Panc1 (cell line): Measurements from ENCODE around the gene TFF3. TPM values are rescaled to one million over a fixed set of nuclear protein-coding genes. Genes with fewer than 3 reads are reported as not detected.

Source experiments
- ATAC-seq: fragments of 200-7000 bp; cut with Tn5 transposase; 2 replicates; pipeline ENCODE4 v1.9.1; 2020; ENCODE audit warnings: mild to moderate bottlenecking, moderate library complexity
- BruUV-seq: library from RNA; stranded (reverse); fragments of 400-500 nt; replicated peaks from 2 replicates; lab custom pipeline; 2021; lab: Mats Ljungman, UMichigan
- CTCF ChIA-PET: fragments of 300-600 bp; sonication (Branson Sonifier 250); formaldehyde crosslinking; loops from one replicate; lab custom pipeline; 2022; ENCODE audit warnings: antibody characterized with exemption; lab: Charles Lee
- POLR2A ChIA-PET: fragments of 300-600 bp; sonication (Branson Sonifier 250); formaldehyde crosslinking; loops from one replicate; lab custom pipeline; 2022; ENCODE audit warnings: antibody characterized with exemption; lab: Charles Lee
- DNase-seq: peaks from one replicate; pipeline ENCODE4 v3.0.0-alpha.2; 2010; ENCODE audit warnings: low read depth, low spot score
- H3K27ac ChIP-seq: 2 replicates; pipeline ENCODE4 v1.5.1; 2011; ENCODE audit warnings: mild to moderate bottlenecking, low read length, inconsistent platforms
- H3K27me3 ChIP-seq: fragments of 200-500 bp; sonication (Bioruptor generic); 2 replicates; pipeline ENCODE4 v1.6.0; 2014; ENCODE audit warnings: low read length, inconsistent platforms; ENCODE audit not compliant: control insufficient read depth, insufficient read depth
- H3K36me3 ChIP-seq: fragments of 200-500 bp; sonication (Bioruptor generic); 2 replicates; pipeline ENCODE4 v1.5.1; 2014; ENCODE audit warnings: inconsistent platforms, mild to moderate bottlenecking, low read length, moderate library complexity; ENCODE audit not compliant: control insufficient read depth, insufficient read depth
- H3K4me1 ChIP-seq: 2 replicates; pipeline ENCODE4 v1.5.1; 2011; ENCODE audit warnings: inconsistent platforms, mild to moderate bottlenecking, low read length, moderate library complexity; ENCODE audit not compliant: control insufficient read depth, insufficient read depth
- H3K4me3 ChIP-seq, 2 experiments: 2 replicates each; pipeline ENCODE4 v1.5.1; 2011 to 2012; ENCODE audit warnings: low read depth in 2 of 2, low read length in 2 of 2, mild to moderate bottlenecking in 2 of 2, inconsistent platforms in 1 of 2, moderate library complexity in 1 of 2
- H3K9me3 ChIP-seq: fragments of 200-500 bp; sonication (Bioruptor generic); 2 replicates; pipeline ENCODE4 v1.5.1; 2014; ENCODE audit warnings: low read depth, mild to moderate bottlenecking, inconsistent platforms, low read length, moderate library complexity; ENCODE audit not compliant: control insufficient read depth, insufficient read depth
- POLR2AphosphoS5 ChIP-seq: IDR thresholded peaks from 2 replicates; pipeline ENCODE4 v1.6.1; 2012; ENCODE audit warnings: mild to moderate bottlenecking, low read depth, low read length, moderate library complexity
- SIN3A ChIP-seq: IDR thresholded peaks from 2 replicates; pipeline ENCODE4 v1.6.1; 2012; ENCODE audit warnings: low read depth, mild to moderate bottlenecking, low read length, moderate library complexity, borderline replicate concordance; ENCODE audit not compliant: insufficient read depth
- TCF7L2 ChIP-seq: IDR thresholded peaks from 2 replicates; pipeline ENCODE4 v1.6.1; 2011; ENCODE audit warnings: mild to moderate bottlenecking, low read depth, low read length, inconsistent platforms
- in situ Hi-C: cut with HindIII; loops from 2 replicates; pipeline ENCODE4 v1.10.0; 2016; ENCODE audit warnings: low sequenced_read_pairs, low pct_unique_long_range_greater_than_20kb
- intact Hi-C: fragments of 100-400 bp; cut with micrococcal nuclease; formaldehyde crosslinking; loops from one replicate; pipeline ENCODE4 v1.10.0; 2022; ENCODE audit not compliant: unreplicated experiment
- total RNA-seq: library from RNA; stranded (reverse); gene quantifications from one replicate; pipeline ENCODE4 v1.2.1, GENCODE V29; 2021; ENCODE audit not compliant: unreplicated experiment
- TF ChIP-seq, protein P1 (sequence below): fragments of 450-650 bp; IDR thresholded peaks from 2 replicates; pipeline ENCODE4 v1.5.1; 2017; ENCODE audit warnings: mild to moderate bottlenecking
- TF ChIP-seq, protein P2 (sequence below), 2 experiments: IDR thresholded peaks; 2 replicates each; pipeline ENCODE4 v1.6.1; 2011 to 2012; ENCODE audit warnings: low read depth in 2 of 2, control low read depth in 1 of 2, low read length in 1 of 2, mild to moderate bottlenecking in 1 of 2, moderate library complexity in 1 of 2; ENCODE audit not compliant: insufficient read depth in 1 of 2

TFF3 gene
- total RNA-seq, 1 experiment from 2014 or later, result 8.9 TPM

GRCh38 chr21:42343963-42344510, 28.8 kb upstream of the TFF3 start:
- no peaks in the 10 kb centered on the region for H3K36me3 ChIP-seq
- intact Hi-C loops, result no loop called here
- DNase-seq (no peak), ATAC-seq (no peak)
- POLR2A ChIA-PET, result no interaction called here
- H3K4me3 ChIP-seq, result no peak overlapping the region
- H3K4me1 ChIP-seq, result no peaks in the 10 kb centered on the region
- CTCF ChIA-PET, result no interaction called here
- H3K27ac ChIP-seq, result no peak overlapping the region
- in situ Hi-C loops, result no loop called here
- no peak for TF ChIP-seq POLR2AphosphoS5
- no peak for TF ChIP-seq SIN3A
- no peak for TF ChIP-seq TCF7L2
- TF ChIP-seq, protein P1, sequence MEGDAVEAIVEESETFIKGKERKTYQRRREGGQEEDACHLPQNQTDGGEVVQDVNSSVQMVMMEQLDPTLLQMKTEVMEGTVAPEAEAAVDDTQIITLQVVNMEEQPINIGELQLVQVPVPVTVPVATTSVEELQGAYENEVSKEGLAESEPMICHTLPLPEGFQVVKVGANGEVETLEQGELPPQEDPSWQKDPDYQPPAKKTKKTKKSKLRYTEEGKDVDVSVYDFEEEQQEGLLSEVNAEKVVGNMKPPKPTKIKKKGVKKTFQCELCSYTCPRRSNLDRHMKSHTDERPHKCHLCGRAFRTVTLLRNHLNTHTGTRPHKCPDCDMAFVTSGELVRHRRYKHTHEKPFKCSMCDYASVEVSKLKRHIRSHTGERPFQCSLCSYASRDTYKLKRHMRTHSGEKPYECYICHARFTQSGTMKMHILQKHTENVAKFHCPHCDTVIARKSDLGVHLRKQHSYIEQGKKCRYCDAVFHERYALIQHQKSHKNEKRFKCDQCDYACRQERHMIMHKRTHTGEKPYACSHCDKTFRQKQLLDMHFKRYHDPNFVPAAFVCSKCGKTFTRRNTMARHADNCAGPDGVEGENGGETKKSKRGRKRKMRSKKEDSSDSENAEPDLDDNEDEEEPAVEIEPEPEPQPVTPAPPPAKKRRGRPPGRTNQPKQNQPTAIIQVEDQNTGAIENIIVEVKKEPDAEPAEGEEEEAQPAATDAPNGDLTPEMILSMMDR, result no peak
- TF ChIP-seq, protein P2, sequence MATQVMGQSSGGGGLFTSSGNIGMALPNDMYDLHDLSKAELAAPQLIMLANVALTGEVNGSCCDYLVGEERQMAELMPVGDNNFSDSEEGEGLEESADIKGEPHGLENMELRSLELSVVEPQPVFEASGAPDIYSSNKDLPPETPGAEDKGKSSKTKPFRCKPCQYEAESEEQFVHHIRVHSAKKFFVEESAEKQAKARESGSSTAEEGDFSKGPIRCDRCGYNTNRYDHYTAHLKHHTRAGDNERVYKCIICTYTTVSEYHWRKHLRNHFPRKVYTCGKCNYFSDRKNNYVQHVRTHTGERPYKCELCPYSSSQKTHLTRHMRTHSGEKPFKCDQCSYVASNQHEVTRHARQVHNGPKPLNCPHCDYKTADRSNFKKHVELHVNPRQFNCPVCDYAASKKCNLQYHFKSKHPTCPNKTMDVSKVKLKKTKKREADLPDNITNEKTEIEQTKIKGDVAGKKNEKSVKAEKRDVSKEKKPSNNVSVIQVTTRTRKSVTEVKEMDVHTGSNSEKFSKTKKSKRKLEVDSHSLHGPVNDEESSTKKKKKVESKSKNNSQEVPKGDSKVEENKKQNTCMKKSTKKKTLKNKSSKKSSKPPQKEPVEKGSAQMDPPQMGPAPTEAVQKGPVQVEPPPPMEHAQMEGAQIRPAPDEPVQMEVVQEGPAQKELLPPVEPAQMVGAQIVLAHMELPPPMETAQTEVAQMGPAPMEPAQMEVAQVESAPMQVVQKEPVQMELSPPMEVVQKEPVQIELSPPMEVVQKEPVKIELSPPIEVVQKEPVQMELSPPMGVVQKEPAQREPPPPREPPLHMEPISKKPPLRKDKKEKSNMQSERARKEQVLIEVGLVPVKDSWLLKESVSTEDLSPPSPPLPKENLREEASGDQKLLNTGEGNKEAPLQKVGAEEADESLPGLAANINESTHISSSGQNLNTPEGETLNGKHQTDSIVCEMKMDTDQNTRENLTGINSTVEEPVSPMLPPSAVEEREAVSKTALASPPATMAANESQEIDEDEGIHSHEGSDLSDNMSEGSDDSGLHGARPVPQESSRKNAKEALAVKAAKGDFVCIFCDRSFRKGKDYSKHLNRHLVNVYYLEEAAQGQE (IDR thresholded peaks at IDR 0.05; ENCODE audit: insufficient read depth in 1 of 2, low read depth in 2 of 2, low read length in 1 of 2), result no peak
- BruUV-seq, result no TSS peak
- no peaks in the 10 kb centered on the region for H3K9me3 ChIP-seq
- H3K27me3 ChIP-seq, result no peaks in the 10 kb centered on the region

GRCh38 chr21:42343556-42343955, 28.3 kb upstream of the TFF3 start:
- Histone ChIP-seq H3K36me3 (no peaks in the 10 kb centered on the region), H3K4me3 (no peak overlapping the region), H3K4me1 (no peaks in the 10 kb centered on the region), H3K27me3 (no peaks in the 10 kb centered on the region), H3K27ac (no peak overlapping the region), H3K9me3 (no peaks in the 10 kb centered on the region)
- intact Hi-C loops (no loop called here), in situ Hi-C loops (no loop called here)
- CTCF ChIA-PET, result no interaction called here
- BruUV-seq, result no TSS peak
- DNase-seq, result no peak
- POLR2A ChIA-PET, result no interaction called here
- TF ChIP-seq, protein P2 (IDR thresholded peaks at IDR 0.05; ENCODE audit: insufficient read depth in 1 of 2, low read depth in 2 of 2, low read length in 1 of 2), result no peak
- TF ChIP-seq SIN3A, result no peak
- no peak for TF ChIP-seq TCF7L2
- TF ChIP-seq, protein P1, result no peak
- no peak for TF ChIP-seq POLR2AphosphoS5
- ATAC-seq, result no peak
